ENCODE measurements around the gene NOP58. TPM values are rescaled to one million over a fixed set of nuclear protein-coding genes. Genes with fewer than 3 reads are reported as not detected.

NOP58 gene
- total and polyA plus RNA-seq, 2 donors, result 39.5 to 96.8 TPM

DNA sequence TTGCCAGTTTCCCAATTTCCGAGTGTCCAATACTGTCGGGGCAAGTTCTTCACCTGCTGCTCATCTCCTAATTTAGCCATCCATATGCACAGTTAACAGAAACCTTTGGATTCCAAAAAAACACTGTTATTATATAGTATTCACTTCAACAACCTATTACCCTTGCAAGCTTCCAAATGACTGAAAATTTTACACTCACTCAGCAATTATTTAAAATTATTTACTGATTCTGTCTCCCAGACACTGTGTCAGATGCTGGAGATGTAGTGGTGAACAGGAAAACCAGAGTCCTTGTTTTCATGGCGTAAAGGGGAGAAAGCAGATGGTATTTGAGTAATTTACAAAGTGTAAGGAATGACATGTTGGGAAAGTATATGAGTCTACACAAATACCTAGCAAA is 56.9 kb downstream of the NOP58 start:
- H3K36me3 ChIP-seq (ENCODE audit: insufficient read depth), result peaks cover 2% of the 10 kb centered on the region
- over 99% methylated on average over 3 of the region's 3 CpGs for WGBS
- no peak overlapping the region for H3K4me3 ChIP-seq (ENCODE audit: low read depth, low read length)
- H3K4me1 ChIP-seq (ENCODE audit: insufficient read depth), result no peaks in the 10 kb centered on the region
- H3K27ac ChIP-seq (ENCODE audit: low read depth), result no peak overlapping the region
- DNase-seq (ENCODE audit: extremely low spot score), result no peak

DNA sequence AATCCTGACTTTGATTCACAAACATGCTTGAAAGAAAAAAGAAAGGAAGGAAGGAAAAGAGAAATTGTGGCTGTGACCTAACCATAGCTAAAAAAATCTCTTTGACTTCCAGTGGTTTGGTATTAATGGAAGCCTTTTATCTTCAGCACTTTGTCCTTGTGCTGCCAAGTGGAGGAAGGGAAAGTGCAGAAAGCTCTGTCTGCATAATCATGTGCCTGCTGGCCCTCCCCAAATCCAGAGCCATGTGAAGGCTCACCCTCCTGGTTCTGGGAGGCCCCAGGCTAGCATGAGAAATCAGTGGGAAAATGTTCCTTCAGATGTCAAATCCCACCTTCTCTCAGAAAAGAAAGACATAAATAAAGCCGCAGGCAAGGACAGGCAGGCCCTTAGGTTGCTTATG is 62.3 kb downstream of the NOP58 start:
- peaks cover 2% of the 10 kb centered on the region for H3K36me3 ChIP-seq (ENCODE audit: insufficient read depth)

GRCh38 chr2:202335791-202336467 is 70.4 kb downstream of the NOP58 start:
- Histone ChIP-seq H3K36me3 (ENCODE audit: insufficient read depth) (no peaks in the 10 kb centered on the region), H3K4me3 (ENCODE audit: low read depth, low read length) (no peak overlapping the region), H3K27ac (ENCODE audit: low read depth) (no peak overlapping the region), H3K4me1 (ENCODE audit: insufficient read depth) (no peaks in the 10 kb centered on the region)
- no peak for DNase-seq (ENCODE audit: extremely low spot score)
- WGBS, result 97% methylated on average over 6 of the region's 6 CpGs

More for the DNA sequence above, 62.3 kb downstream of the NOP58 start:
- H3K4me3 ChIP-seq (ENCODE audit: low read depth, low read length), result no peak overlapping the region
- H3K27ac ChIP-seq (ENCODE audit: low read depth), result no peak overlapping the region
- 88% methylated on average over 1 of the region's 1 CpG for WGBS
- no peak for DNase-seq (ENCODE audit: extremely low spot score)
- no peaks in the 10 kb centered on the region for H3K4me1 ChIP-seq (ENCODE audit: insufficient read depth)

GRCh38 chr2:202337151-202337550 is 71.6 kb downstream of the NOP58 start:
- H3K36me3 ChIP-seq (ENCODE audit: insufficient read depth), result no peaks in the 10 kb centered on the region
- H3K27ac ChIP-seq (ENCODE audit: low read depth), result no peak overlapping the region
- WGBS, result 58% methylated on average over 2 of the region's 2 CpGs
- H3K4me3 ChIP-seq (ENCODE audit: low read depth, low read length), result no peak overlapping the region
- DNase-seq (ENCODE audit: extremely low spot score), result no peak
- H3K4me1 ChIP-seq (ENCODE audit: insufficient read depth), result no peaks in the 10 kb centered on the region

DNA sequence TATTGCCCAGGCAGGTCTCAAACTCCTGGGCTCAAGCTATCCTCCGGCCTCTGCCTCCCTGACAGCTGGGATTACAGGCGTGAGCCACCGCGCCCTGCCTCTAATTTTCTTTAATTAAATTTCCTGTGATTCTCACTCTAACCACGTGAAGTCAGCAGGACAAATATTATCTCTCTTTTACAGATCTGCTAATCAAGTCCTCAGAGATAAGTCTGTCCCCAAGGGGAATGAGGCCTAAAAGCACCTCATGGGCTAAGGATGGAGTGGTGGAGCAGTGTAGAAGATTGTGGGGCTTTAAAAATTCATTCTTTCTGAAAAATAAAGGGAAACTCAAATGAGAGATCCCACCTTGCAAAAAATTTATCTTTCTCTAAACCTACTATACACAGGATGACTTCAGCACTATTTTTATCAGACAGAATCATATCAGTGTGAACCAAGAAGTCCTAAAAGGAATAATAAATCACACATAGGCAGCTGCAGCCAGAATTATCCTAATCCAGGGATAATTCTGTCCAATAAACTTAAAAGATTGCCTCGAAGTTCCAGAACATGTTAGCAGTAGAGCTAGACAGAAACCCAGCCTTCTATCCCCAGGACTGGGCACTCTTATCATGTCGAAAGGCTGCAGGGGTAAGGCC is 72.3 kb downstream of the NOP58 start:
- Histone ChIP-seq H3K4me1 (ENCODE audit: insufficient read depth) (no peaks in the 10 kb centered on the region), H3K4me3 (ENCODE audit: low read depth, low read length) (no peak overlapping the region), H3K27ac (ENCODE audit: low read depth) (no peak overlapping the region), H3K36me3 (ENCODE audit: insufficient read depth) (no peaks in the 10 kb centered on the region)
- DNase-seq (ENCODE audit: extremely low spot score), result no peak
- WGBS, result 69% methylated on average over 7 of the region's 7 CpGs

DNA sequence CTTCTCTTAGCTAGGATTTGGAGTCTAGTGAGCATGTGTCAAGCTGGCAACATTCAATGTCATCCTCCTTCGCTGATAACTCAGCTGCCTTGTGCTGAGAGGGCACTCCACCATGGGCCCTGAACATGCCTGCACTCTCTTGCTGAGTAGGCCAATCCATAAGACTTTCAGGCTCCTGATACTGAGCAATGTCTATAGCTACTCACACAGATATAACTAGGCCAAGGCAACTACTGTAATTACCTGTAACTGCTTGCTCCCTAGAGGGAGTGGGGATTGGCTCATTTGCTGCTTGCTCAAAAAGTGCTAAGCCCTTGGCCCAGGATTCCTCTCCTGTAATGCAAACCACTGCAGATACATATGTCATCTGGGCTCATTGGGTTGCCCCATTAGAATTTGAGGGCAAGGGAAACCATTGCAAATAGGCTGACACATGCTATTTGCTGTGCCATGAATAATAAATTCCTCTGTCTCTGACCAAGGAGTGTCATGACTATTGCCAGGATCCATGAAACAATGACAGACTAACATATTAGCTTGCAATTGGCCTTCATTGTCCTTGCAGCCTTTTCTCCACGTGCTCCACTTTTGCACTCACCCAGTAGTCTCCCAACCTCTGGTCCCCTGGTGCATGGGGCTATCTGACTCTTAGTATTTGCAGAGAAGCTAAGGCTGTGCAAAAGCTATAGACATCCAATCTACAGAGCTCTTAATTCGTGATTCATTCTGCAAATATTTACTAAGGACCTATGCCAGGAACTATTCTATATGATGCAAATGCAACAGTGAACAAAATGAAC is 73.7 kb downstream of the NOP58 start:
- H3K4me1 ChIP-seq (ENCODE audit: insufficient read depth), result no peaks in the 10 kb centered on the region
- H3K27ac ChIP-seq (ENCODE audit: low read depth), result no peak overlapping the region
- 85% methylated on average over 3 of the region's 3 CpGs for WGBS
- H3K36me3 ChIP-seq (ENCODE audit: insufficient read depth), result no peaks in the 10 kb centered on the region
- DNase-seq (ENCODE audit: extremely low spot score), result no peak
- no peak overlapping the region for H3K4me3 ChIP-seq (ENCODE audit: low read depth, low read length)

- no peak overlapping the region for H3K4me3 ChIP-seq (ENCODE audit: low read depth, low read length)
- H3K36me3 ChIP-seq (ENCODE audit: insufficient read depth), result no peaks in the 10 kb centered on the region
- 61% methylated on average over 1 of the region's 1 CpG for WGBS
- H3K4me1 ChIP-seq (ENCODE audit: insufficient read depth), result no peaks in the 10 kb centered on the region
- no peak for DNase-seq (ENCODE audit: extremely low spot score)
- no peak overlapping the region for H3K27ac ChIP-seq (ENCODE audit: low read depth)
Observed at GRCh38 chr2:202344178-202344577, 78.6 kb downstream of the NOP58 start.

- Histone ChIP-seq H3K36me3 (ENCODE audit: insufficient read depth) (no peaks in the 10 kb centered on the region), H3K4me1 (ENCODE audit: insufficient read depth) (no peaks in the 10 kb centered on the region), H3K4me3 (ENCODE audit: low read depth, low read length) (no peak overlapping the region), H3K27ac (ENCODE audit: low read depth) (no peak overlapping the region)
- 95% methylated on average over 7 of the region's 7 CpGs for WGBS
- DNase-seq (ENCODE audit: extremely low spot score), result no peak
Observed at GRCh38 chr2:202346180-202346579, 80.6 kb downstream of the NOP58 start.

Small RNA genes lying within 50 kb of the gene (small RNA-seq; reads per million reads assigned to genes)
- gene AC079354.2, result not detected
- not detected for gene RF00575
- not detected for gene RN7SL753P
- 15.3 reads per million, percentile 95 among the genes with 10 or more reads in this experiment for gene SNORD11
- gene SNORD11B, result 23.1 reads per million, percentile 95 among the genes with 10 or more reads in this experiment
- gene SNORD70, result 164 reads per million, percentile 98 among the genes with 10 or more reads in this experiment

Other genes with a start within 250 kb of the NOP58 start
- gene FZD7, start 231.9 kb upstream of the NOP58 start, total RNA-seq, result 69.5 TPM
- gene FZD7, start 231.9 kb upstream of the NOP58 start, polyA plus RNA-seq, result 92.2 TPM
- gene KIAA2012, start 192.5 kb upstream of the NOP58 start, total RNA-seq, result 0.16 TPM
- gene KIAA2012, start 192.5 kb upstream of the NOP58 start, polyA plus RNA-seq, result 0.05 TPM
- gene SUMO1, start 27.2 kb upstream of the NOP58 start, total RNA-seq, result 134 TPM
- gene SUMO1, start 27.2 kb upstream of the NOP58 start, polyA plus RNA-seq, result 72.7 TPM
- gene BMPR2, start 110.6 kb downstream of the NOP58 start, total RNA-seq, result 86.7 TPM
- 20.1 TPM for gene BMPR2, start 110.6 kb downstream of the NOP58 start, polyA plus RNA-seq